ENCODE data around the gene UBR1. TPM values are rescaled to one million over a fixed set of nuclear protein-coding genes. Genes with fewer than 3 reads are reported as not detected.

UBR1 gene
- total and polyA plus RNA-seq, 10 of the 15 experiments (the other 5 are each of a cell fraction or from before 2014, with no cell fraction given), result 4.5 to 27.5 (median 16.7) TPM

GRCh38 chr15:42920519-42921341, 185.1 kb downstream of the UBR1 start, which contains the start of gene TTBK2 (continued):
- TF ChIP-seq E4F1 (IDR thresholded peaks at IDR 0.05; ENCODE audit: borderline replicate concordance, partially characterized antibody) (no peak), SMAD5 (IDR thresholded peaks at IDR 0.05; ENCODE audit: low read depth) (no peak), USF1 (IDR thresholded peaks at IDR 0.05; ENCODE audit: borderline replicate concordance, extremely low read length, insufficient read depth, low read depth, low read length) (no peak), MLLT1 (IDR thresholded peaks at IDR 0.05) (no peak), SIX5 (IDR thresholded peaks at IDR 0.05; ENCODE audit: low read depth, low read length, severe bottlenecking) (peak; percentile 78), IRF3 (IDR thresholded peaks at IDR 0.05) (peak; percentile 98), IRF4 (IDR thresholded peaks at IDR 0.05; ENCODE audit: low read depth, low read length) (no peak), TBL1XR1 (IDR thresholded peaks at IDR 0.05; ENCODE audit: low read depth, low read length) (0 out of 2 replicates have a peak, but pooled peaks have one; percentile 25), ZNF384 (IDR thresholded peaks at IDR 0.05; ENCODE audit: borderline replicate concordance, low read depth, low read length) (no peak), GABPA (IDR thresholded peaks at IDR 0.05; ENCODE audit: low read depth) (no peak), SIN3A (IDR thresholded peaks at IDR 0.05; ENCODE audit: low read depth, low read length) (no peak), NR2C2 (IDR thresholded peaks at IDR 0.05; ENCODE audit: borderline replicate concordance, control insufficient read depth, insufficient read length, low read depth) (no peak), MYB (IDR thresholded peaks at IDR 0.05; ENCODE audit: borderline replicate concordance, low read depth, low read length) (no peak), ZNF24 (IDR thresholded peaks at IDR 0.05) (no peak), ETV6 (conservative IDR thresholded peaks at IDR 0.05 in 1 of 2, IDR thresholded peaks at IDR 0.05 in 1 of 2; ENCODE audit: borderline replicate concordance in 1 of 2, low read depth in 1 of 2) (no peak), SP1 (IDR thresholded peaks at IDR 0.05; ENCODE audit: low read depth, low read length) (peak; percentile 100), POU2F2 (IDR thresholded peaks at IDR 0.05; ENCODE audit: borderline replicate concordance, low read depth, low read length) (no peak)

All from GM12878 (cell line).